Fibroblast of mammary gland (primary cell): ENCODE results near the gene RASL11B.

ENCODE experiments used
- DNase-seq: peaks from one replicate; pipeline ENCODE4 v3.0.0-alpha.2; 2010; ENCODE audit warnings: low read depth
- H3K4me3 ChIP-seq: 2 replicates; pipeline ENCODE4 v1.5.1; 2011; ENCODE audit warnings: low read depth, mild to moderate bottlenecking, low read length, moderate library complexity; ENCODE audit not compliant: control insufficient read depth
- CTCF ChIP-seq: conservative IDR thresholded peaks from 2 replicates; pipeline ENCODE4 v1.5.1; 2011; ENCODE audit warnings: low read depth, low read length, inconsistent platforms; ENCODE audit not compliant: control insufficient read depth, insufficient read depth

Gene RASL11B

DNA sequence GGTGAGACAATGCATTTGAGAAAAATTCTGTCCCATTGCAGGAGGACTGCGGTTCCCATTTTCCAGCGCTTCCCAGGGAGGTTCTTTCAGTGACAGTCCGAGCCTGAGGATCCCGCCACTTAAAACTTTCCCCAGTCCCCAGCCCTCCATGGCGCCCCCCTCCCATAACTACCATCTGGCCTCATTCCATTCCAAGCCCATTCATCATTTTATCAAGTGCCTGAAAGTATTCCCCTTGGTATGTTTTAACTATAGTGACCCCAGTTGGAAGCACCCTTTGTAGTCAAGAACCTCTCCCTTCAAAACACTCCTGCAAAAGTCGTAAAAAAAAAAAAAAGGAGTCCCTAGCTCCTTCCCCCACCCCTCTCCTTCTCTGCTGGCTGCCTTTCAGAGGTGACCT, 1.2 kb downstream of the RASL11B start:
- no peak for TF ChIP-seq CTCF
- no peak overlapping the region for H3K4me3 ChIP-seq
- no peak for DNase-seq

GRCh38 chr4:52864793-52865192, 2.7 kb downstream of the RASL11B start:
- DNase-seq: no peak
- TF ChIP-seq CTCF: no peak
- H3K4me3 ChIP-seq: no peak overlapping the region

DNA sequence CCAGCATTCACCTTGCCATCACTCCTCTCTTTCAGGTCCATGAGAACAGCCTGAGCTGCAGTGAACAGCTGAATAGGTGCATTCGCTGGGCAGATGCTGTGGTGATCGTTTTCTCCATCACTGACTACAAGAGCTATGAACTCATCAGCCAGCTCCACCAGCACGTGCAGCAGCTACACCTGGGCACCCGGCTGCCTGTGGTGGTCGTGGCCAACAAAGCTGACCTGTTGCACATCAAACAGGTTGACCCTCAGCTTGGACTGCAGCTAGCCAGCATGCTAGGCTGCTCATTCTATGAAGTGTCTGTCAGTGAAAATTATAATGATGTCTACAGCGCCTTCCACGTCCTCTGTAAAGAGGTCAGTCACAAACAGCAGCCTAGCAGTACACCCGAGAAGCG, 3.2 kb downstream of the RASL11B start:
- no peak for DNase-seq
- TF ChIP-seq CTCF: no peak
- H3K4me3 ChIP-seq: no peak overlapping the region

DNA sequence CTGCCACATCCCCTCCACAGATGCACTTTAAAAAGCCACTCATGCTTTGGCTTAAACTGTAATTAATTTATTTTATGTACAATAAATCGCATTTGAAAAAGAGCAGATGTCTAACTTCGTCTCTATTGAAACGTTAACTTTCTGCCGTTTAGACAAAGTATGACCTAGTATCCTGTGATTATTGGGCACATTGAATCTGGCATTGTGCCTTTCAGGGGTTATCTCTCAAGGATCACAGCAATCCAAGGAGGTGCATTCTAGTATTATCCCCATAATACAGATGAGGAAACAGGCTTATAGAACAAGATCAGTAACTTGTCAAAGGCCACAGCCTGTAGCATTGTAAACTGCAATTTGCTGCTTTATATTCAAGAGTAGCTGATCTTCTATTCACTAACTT, 4.6 kb downstream of the RASL11B start:
- TF ChIP-seq CTCF: no peak
- H3K4me3 ChIP-seq: no peak overlapping the region
- no peak for DNase-seq

- TF ChIP-seq CTCF: no peak
- H3K4me3 ChIP-seq: no peak overlapping the region
Observed at GRCh38 chr4:52867163-52867562, 5.0 kb downstream of the RASL11B start.

GRCh38 chr4:52868133-52868532, 6.0 kb downstream of the RASL11B start:
- no peak for TF ChIP-seq CTCF
- H3K4me3 ChIP-seq: no peak overlapping the region
- DNase-seq: no peak

More at GRCh38 chr4:52867163-52867562, 5.0 kb downstream of the RASL11B start:
- DNase-seq: no peak

DNA sequence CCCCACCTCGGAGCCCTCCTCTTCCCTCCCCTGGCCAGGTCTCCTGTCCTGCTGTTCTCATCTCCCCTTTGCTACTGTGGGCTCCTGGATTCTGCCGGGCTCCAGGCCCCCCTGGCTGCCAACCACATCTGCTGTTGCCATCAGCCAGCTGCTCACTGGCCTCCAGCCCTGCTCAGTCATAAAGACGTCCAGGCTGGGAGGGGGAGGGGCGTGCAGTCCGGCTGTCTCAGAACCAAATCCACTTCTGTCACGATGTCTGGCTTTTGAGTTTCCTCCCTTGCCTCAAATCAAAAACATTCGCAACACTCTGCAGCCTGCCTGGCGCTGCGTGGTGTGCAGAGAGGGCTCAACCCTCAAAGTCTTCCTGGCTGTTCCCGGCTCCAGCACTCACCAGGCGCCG, 7.1 kb downstream of the RASL11B start:
- no peak overlapping the region for H3K4me3 ChIP-seq
- peak; percentile 59 for DNase-seq
- no peak for TF ChIP-seq CTCF
